Eye (tissue), 1 donor: Measurements from ENCODE around the gene CTNNA2.
A peak's percentile ranks its signal among the peaks of the same experiment; 100 is the strongest.

Experiments
- DNase-seq: peaks from one replicate; pipeline ENCODE4 v3.0.0-alpha.2; 2015

CTNNA2 gene

GRCh38 chr2:79619442-79619841, 106.6 kb downstream of the CTNNA2 start:
- no peak for DNase-seq

- DNase-seq: no peak
Observed at GRCh38 chr2:79619976-79620375, 107.1 kb downstream of the CTNNA2 start.

GRCh38 chr2:79620679-79621078, 107.8 kb downstream of the CTNNA2 start:
- DNase-seq: no peak

- DNase-seq: no peak
Observed at GRCh38 chr2:79621252-79621651, 108.4 kb downstream of the CTNNA2 start.

GRCh38 chr2:79621755-79622154, 108.9 kb downstream of the CTNNA2 start:
- DNase-seq: no peak

- no peak for DNase-seq
Observed at GRCh38 chr2:79622508-79622907, 109.7 kb downstream of the CTNNA2 start.

GRCh38 chr2:79627237-79627636, 114.4 kb downstream of the CTNNA2 start:
- DNase-seq: no peak

GRCh38 chr2:79630060-79630459, 117.2 kb downstream of the CTNNA2 start:
- DNase-seq: no peak

GRCh38 chr2:79630972-79631557, 118.2 kb downstream of the CTNNA2 start:
- no peak for DNase-seq

GRCh38 chr2:79638410-79638809, 125.6 kb downstream of the CTNNA2 start:
- DNase-seq: peak; percentile 15

- peak; percentile 33 for DNase-seq
Observed at GRCh38 chr2:79638954-79639353, 126.1 kb downstream of the CTNNA2 start.

- no peak for DNase-seq
Observed at GRCh38 chr2:79640001-79640400, 127.2 kb downstream of the CTNNA2 start.

- DNase-seq: no peak
Observed at GRCh38 chr2:79649531-79649930, 136.7 kb downstream of the CTNNA2 start.

- DNase-seq: no peak
Observed at GRCh38 chr2:79660557-79660956, 147.7 kb downstream of the CTNNA2 start.

- DNase-seq: no peak
Observed at GRCh38 chr2:79665091-79665490, 152.2 kb downstream of the CTNNA2 start.

GRCh38 chr2:79666430-79666829, 153.6 kb downstream of the CTNNA2 start:
- DNase-seq: no peak

- DNase-seq: no peak
Observed at GRCh38 chr2:79669714-79670113, 156.9 kb downstream of the CTNNA2 start.

GRCh38 chr2:79670198-79670597, 157.3 kb downstream of the CTNNA2 start:
- no peak for DNase-seq

GRCh38 chr2:79686884-79687283, 174.0 kb downstream of the CTNNA2 start:
- no peak for DNase-seq

- DNase-seq: no peak
Observed at GRCh38 chr2:79695248-79695647, 182.4 kb downstream of the CTNNA2 start.

GRCh38 chr2:79697200-79697599, 184.3 kb downstream of the CTNNA2 start:
- DNase-seq: no peak

- DNase-seq: no peak
Observed at GRCh38 chr2:79700651-79701050, 187.8 kb downstream of the CTNNA2 start.

- peak; percentile 17 for DNase-seq
Observed at GRCh38 chr2:79702905-79703304, 190.1 kb downstream of the CTNNA2 start.

GRCh38 chr2:79711098-79711497, 198.2 kb downstream of the CTNNA2 start:
- no peak for DNase-seq

- DNase-seq: no peak
Observed at GRCh38 chr2:79713131-79713785, 200.4 kb downstream of the CTNNA2 start.
